WTC11 (cell line): Measurements from ENCODE around the gene HOXA2. TPM values are rescaled to one million over a fixed set of nuclear protein-coding genes. Genes with fewer than 3 reads are reported as not detected.

Experiments
- ATAC-seq: fragments of 200-7000 bp; cut with Tn5 transposase; 2 replicates; pipeline ENCODE4 v1.10.0; 2021; ENCODE audit warnings: mild to moderate bottlenecking, moderate library complexity
- CTCF ChIA-PET: fragments of 300-600 bp; sonication (Branson Sonifier 250); formaldehyde crosslinking; loops from one replicate; lab custom pipeline; 2021; ENCODE audit warnings: antibody characterized with exemption; lab: Charles Lee
- POLR2A ChIA-PET: fragments of 350-600 bp; sonication (Branson Sonifier 250); formaldehyde crosslinking; loops from one replicate; lab custom pipeline; 2021; ENCODE audit warnings: antibody characterized with exemption; lab: Charles Lee
- DNase-seq: peaks from one replicate; pipeline ENCODE4 v3.0.0; 2021; ENCODE audit warnings: low spot score
- H3K27ac Mint-ChIP-seq: 2 replicates; pipeline ENCODE4 v1.8.0; 2021; ENCODE audit warnings: mixed read lengths
- H3K27me3 Mint-ChIP-seq: 2 replicates; pipeline ENCODE4 v1.8.0; 2021; ENCODE audit warnings: low read depth, mild to moderate bottlenecking, moderate library complexity, mixed read lengths
- H3K36me3 Mint-ChIP-seq: 2 replicates; pipeline ENCODE4 v1.8.0; 2021; ENCODE audit warnings: mixed read lengths
- H3K4me1 Mint-ChIP-seq: 2 replicates; pipeline ENCODE4 v1.8.0; 2022; ENCODE audit warnings: mixed read lengths
- H3K4me3 Mint-ChIP-seq: 2 replicates; pipeline ENCODE4 v1.8.0; 2021; ENCODE audit warnings: mild to moderate bottlenecking, moderate library complexity, mixed read lengths
- H3K9me3 Mint-ChIP-seq: 2 replicates; pipeline ENCODE4 v1.8.0; 2021; ENCODE audit warnings: mixed read lengths
- FOXK1 ChIP-seq: sonication (generic); formaldehyde crosslinking; IDR thresholded peaks from 2 replicates; pipeline ENCODE4 v1.8.0; 2022; ENCODE audit warnings: mild to moderate bottlenecking, moderate library complexity, missing genetic modification reagents
- GRHL2 ChIP-seq: fragments of 250-450 bp; sonication (Bioruptor Pico); IDR thresholded peaks from 2 replicates; pipeline ENCODE4 v1.8.0; 2022; ENCODE audit warnings: mild to moderate bottlenecking, moderate library complexity; ENCODE audit not compliant: insufficient replicate concordance, severe bottlenecking
- HMGA2 ChIP-seq: fragments of 250-450 bp; sonication (Bioruptor Pico); IDR thresholded peaks from 2 replicates; pipeline ENCODE4 v1.4.0; 2021; ENCODE audit warnings: mild to moderate bottlenecking, moderate library complexity
- SP1 ChIP-seq: sonication (generic); formaldehyde crosslinking; conservative IDR thresholded peaks from 2 replicates; pipeline ENCODE4 v1.8.1; 2022; ENCODE audit warnings: missing genetic modification reagents
- TEAD4 ChIP-seq: sonication (generic); formaldehyde crosslinking; IDR thresholded peaks from 2 replicates; pipeline ENCODE4 v1.8.0; 2022; ENCODE audit warnings: mild to moderate bottlenecking, missing genetic modification reagents
- ZNF425 ChIP-seq: fragments of 250-450 bp; sonication (Bioruptor Pico); conservative IDR thresholded peaks from 2 replicates; pipeline ENCODE4 v1.9.0; 2021; ENCODE audit warnings: mild to moderate bottlenecking
- ZNF532 ChIP-seq: fragments of 250-450 bp; sonication (Bioruptor Pico); IDR thresholded peaks from 2 replicates; pipeline ENCODE4 v1.9.0; 2021; ENCODE audit warnings: mild to moderate bottlenecking, borderline replicate concordance
- ZNF671 ChIP-seq: fragments of 250-450 bp; sonication (Bioruptor Pico); IDR thresholded peaks from 2 replicates; pipeline ENCODE4 v1.8.0; 2021; ENCODE audit warnings: mild to moderate bottlenecking
- total RNA-seq: library from RNA; stranded (reverse); gene quantifications from 3 replicates; pipeline ENCODE4 v1.2.3, GENCODE V29; 2021
- TF ChIP-seq, protein P1 (sequence below): sonication (generic); formaldehyde crosslinking; IDR thresholded peaks from 2 replicates; pipeline ENCODE4 v1.8.0; 2022; ENCODE audit warnings: mild to moderate bottlenecking, missing genetic modification reagents
- TF ChIP-seq, protein P2 (sequence below): sonication (generic); formaldehyde crosslinking; IDR thresholded peaks from 2 replicates; pipeline ENCODE4 v1.8.0; 2022; ENCODE audit warnings: mild to moderate bottlenecking, missing genetic modification reagents
- TF ChIP-seq, protein P3 (sequence below): sonication (generic); formaldehyde crosslinking; IDR thresholded peaks from 2 replicates; pipeline ENCODE4 v1.8.1; 2023; ENCODE audit warnings: mild to moderate bottlenecking, moderate library complexity, missing genetic modification reagents
- TF ChIP-seq, protein P4 (sequence below): fragments of 250-450 bp; sonication (Bioruptor Pico); IDR thresholded peaks from 2 replicates; pipeline ENCODE4 v1.9.0; 2021; ENCODE audit warnings: mild to moderate bottlenecking
- TF ChIP-seq, protein P5 (sequence below): sonication (generic); formaldehyde crosslinking; conservative IDR thresholded peaks from 2 replicates; pipeline ENCODE4 v1.8.1; 2023; ENCODE audit warnings: mild to moderate bottlenecking, low read depth, missing genetic modification reagents, moderate library complexity

Gene HOXA2
- total RNA-seq, 1 experiment from 2014 or later, result not detected

- CTCF ChIA-PET, result interaction anchor here (1.3 to 1.4 kb wide), 3 partner anchors 10 to 50 kb away, joined by 3 to 4 read pairs (median 4); partner anchors contain the start of gene HOXA1
- TF ChIP-seq ZNF425 (CRISPR knock-in tag) (no peak), GRHL2 (CRISPR knock-in tag) (no peak), TEAD4 (no peak), ZNF532 (CRISPR knock-in tag) (no peak), ZNF671 (no peak), SP1 (CRISPR knock-in tag) (no peak), HMGA2 (no peak), FOXK1 (no peak)
- TF ChIP-seq, protein P1, sequence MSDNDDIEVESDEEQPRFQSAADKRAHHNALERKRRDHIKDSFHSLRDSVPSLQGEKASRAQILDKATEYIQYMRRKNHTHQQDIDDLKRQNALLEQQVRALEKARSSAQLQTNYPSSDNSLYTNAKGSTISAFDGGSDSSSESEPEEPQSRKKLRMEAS (CRISPR knock-in tag), result no peak
- TF ChIP-seq, protein P2, sequence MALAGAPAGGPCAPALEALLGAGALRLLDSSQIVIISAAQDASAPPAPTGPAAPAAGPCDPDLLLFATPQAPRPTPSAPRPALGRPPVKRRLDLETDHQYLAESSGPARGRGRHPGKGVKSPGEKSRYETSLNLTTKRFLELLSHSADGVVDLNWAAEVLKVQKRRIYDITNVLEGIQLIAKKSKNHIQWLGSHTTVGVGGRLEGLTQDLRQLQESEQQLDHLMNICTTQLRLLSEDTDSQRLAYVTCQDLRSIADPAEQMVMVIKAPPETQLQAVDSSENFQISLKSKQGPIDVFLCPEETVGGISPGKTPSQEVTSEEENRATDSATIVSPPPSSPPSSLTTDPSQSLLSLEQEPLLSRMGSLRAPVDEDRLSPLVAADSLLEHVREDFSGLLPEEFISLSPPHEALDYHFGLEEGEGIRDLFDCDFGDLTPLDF (CRISPR knock-in tag), result no peak
- TF ChIP-seq, protein P3, sequence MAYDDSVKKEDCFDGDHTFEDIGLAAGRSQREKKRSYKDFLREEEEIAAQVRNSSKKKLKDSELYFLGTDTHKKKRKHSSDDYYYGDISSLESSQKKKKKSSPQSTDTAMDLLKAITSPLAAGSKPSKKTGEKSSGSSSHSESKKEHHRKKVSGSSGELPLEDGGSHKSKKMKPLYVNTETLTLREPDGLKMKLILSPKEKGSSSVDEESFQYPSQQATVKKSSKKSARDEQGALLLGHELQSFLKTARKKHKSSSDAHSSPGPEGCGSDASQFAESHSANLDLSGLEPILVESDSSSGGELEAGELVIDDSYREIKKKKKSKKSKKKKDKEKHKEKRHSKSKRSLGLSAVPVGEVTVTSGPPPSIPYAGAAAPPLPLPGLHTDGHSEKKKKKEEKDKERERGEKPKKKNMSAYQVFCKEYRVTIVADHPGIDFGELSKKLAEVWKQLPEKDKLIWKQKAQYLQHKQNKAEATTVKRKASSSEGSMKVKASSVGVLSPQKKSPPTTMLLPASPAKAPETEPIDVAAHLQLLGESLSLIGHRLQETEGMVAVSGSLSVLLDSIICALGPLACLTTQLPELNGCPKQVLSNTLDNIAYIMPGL (CRISPR knock-in tag), result no peak
- TF ChIP-seq, protein P4, sequence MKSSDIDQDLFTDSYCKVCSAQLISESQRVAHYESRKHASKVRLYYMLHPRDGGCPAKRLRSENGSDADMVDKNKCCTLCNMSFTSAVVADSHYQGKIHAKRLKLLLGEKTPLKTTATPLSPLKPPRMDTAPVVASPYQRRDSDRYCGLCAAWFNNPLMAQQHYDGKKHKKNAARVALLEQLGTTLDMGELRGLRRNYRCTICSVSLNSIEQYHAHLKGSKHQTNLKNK, result no peak
- TF ChIP-seq, protein P5, sequence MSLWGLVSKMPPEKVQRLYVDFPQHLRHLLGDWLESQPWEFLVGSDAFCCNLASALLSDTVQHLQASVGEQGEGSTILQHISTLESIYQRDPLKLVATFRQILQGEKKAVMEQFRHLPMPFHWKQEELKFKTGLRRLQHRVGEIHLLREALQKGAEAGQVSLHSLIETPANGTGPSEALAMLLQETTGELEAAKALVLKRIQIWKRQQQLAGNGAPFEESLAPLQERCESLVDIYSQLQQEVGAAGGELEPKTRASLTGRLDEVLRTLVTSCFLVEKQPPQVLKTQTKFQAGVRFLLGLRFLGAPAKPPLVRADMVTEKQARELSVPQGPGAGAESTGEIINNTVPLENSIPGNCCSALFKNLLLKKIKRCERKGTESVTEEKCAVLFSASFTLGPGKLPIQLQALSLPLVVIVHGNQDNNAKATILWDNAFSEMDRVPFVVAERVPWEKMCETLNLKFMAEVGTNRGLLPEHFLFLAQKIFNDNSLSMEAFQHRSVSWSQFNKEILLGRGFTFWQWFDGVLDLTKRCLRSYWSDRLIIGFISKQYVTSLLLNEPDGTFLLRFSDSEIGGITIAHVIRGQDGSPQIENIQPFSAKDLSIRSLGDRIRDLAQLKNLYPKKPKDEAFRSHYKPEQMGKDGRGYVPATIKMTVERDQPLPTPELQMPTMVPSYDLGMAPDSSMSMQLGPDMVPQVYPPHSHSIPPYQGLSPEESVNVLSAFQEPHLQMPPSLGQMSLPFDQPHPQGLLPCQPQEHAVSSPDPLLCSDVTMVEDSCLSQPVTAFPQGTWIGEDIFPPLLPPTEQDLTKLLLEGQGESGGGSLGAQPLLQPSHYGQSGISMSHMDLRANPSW, result no peak
- H3K4me3 Mint-ChIP-seq, result peak overlapping the region; percentile 55
- H3K9me3 Mint-ChIP-seq, result no peaks in the 10 kb centered on the region
- peaks cover 95% of the 10 kb centered on the region for H3K27me3 Mint-ChIP-seq
- H3K4me1 Mint-ChIP-seq, result peaks cover 19% of the 10 kb centered on the region
- no peak for ATAC-seq
- H3K27ac Mint-ChIP-seq, result no peak overlapping the region
- POLR2A ChIA-PET, result no interaction called here
- no peaks in the 10 kb centered on the region for H3K36me3 Mint-ChIP-seq
- no peak for DNase-seq
These were observed 8.7 kb upstream of the HOXA2 start for GRCh38 chr7:27111042-27111750.
